HepG2 (cell line): ENCODE results near the gene DNM3. TPM values are rescaled to one million over a fixed set of nuclear protein-coding genes. Genes with fewer than 3 reads are reported as not detected.

ENCODE experiments used
- ATAC-seq: fragments of 200-7000 bp; cut with Tn5 transposase; 3 replicates; pipeline ENCODE4 v1.9.1; 2020; ENCODE audit warnings: mild to moderate bottlenecking, moderate library complexity
- BruUV-seq: library from RNA; stranded (reverse); fragments of 400-500 nt; replicated peaks from 2 replicates; lab custom pipeline; 2021; lab: Mats Ljungman, UMichigan
- CTCF ChIA-PET: fragments of 300-600 bp; formaldehyde crosslinking; extraction: SDS; loops from one replicate; lab custom pipeline; 2021; ENCODE audit warnings: low total read pairs, inconsistent platforms, low intra/inter-chr PET ratio; lab: Yijun Ruan, JAX
- POLR2A ChIA-PET: fragments of 350-600 bp; sonication (Branson Sonifier 250); formaldehyde crosslinking; loops from one replicate; lab custom pipeline; 2020; ENCODE audit warnings: antibody characterized with exemption, inconsistent platforms; lab: Yijun Ruan, JAX
- DNase-seq: peaks from one replicate; pipeline ENCODE4 v3.0.0-alpha.2; 2015; ENCODE audit warnings: low spot score
- FAIRE-seq: peaks from 3 replicates; lab custom pipeline; 2011; peaks lifted over from hg19 to GRCh38; lab: Jason Lieb, UNC
- H2AFZ ChIP-seq: one replicate; pipeline ENCODE4 v1.6.1; 2011; ENCODE audit warnings: low read length, inconsistent platforms
- H3K27ac ChIP-seq: fragments of 300-600 bp; 3 replicates; pipeline ENCODE4 v1.8.0; 2011; ENCODE audit warnings: mixed run types, mild to moderate bottlenecking, mixed read lengths, low read length, inconsistent platforms; ENCODE audit not compliant: insufficient read depth; ENCODE audit errors: extremely low read length
- H3K27me3 ChIP-seq, 2 experiments: fragments of 200-600 bp in 1 of 2; 2 replicates in 1 of 2; 3 replicates in 1 of 2; pipeline versions ENCODE4 v1.6.0 to v1.8.0; 2011; ENCODE audit warnings: low read length in 2 of 2, mild to moderate bottlenecking in 2 of 2, moderate library complexity in 2 of 2, inconsistent platforms in 1 of 2; ENCODE audit not compliant: insufficient read depth in 2 of 2, control insufficient read depth in 1 of 2
- H3K36me3 ChIP-seq, 2 experiments: fragments of 200-600 bp in 1 of 2; replicated peaks in 1 of 2; 2 replicates in 1 of 2; 3 replicates in 1 of 2; pipeline versions ENCODE4 v1.5.1 to v1.8.0; 2011; ENCODE audit warnings: low read length in 2 of 2, inconsistent platforms in 1 of 2; ENCODE audit not compliant: insufficient read depth in 2 of 2, control insufficient read depth in 1 of 2
- H3K4me1 ChIP-seq: 2 replicates; pipeline ENCODE4 v1.5.1; 2012; ENCODE audit warnings: low read length, inconsistent platforms; ENCODE audit not compliant: insufficient read depth
- H3K4me2 ChIP-seq: 2 replicates; pipeline ENCODE4 v1.6.0; 2011; ENCODE audit warnings: low read depth, low read length, inconsistent platforms
- H3K4me3 ChIP-seq, 3 experiments: fragments of 200-600 bp in 1 of 3; sonication (generic), shearing (Covaris generic) in 1 of 3; replicated peaks in 1 of 3; 2 replicates each; pipeline ENCODE4 v1.5.1; 2011 to 2016; ENCODE audit warnings: low read length in 3 of 3, inconsistent platforms in 2 of 3, low read depth in 2 of 3, mild to moderate bottlenecking in 2 of 3, control low read depth in 1 of 3, mixed read lengths in 1 of 3; ENCODE audit not compliant: insufficient read depth in 1 of 3
- H3K79me2 ChIP-seq: one replicate; pipeline ENCODE4 v1.6.1; 2011; ENCODE audit warnings: low read length, inconsistent platforms; ENCODE audit not compliant: insufficient read depth
- H3K9ac ChIP-seq: 2 replicates; pipeline ENCODE4 v1.6.0; 2011; ENCODE audit warnings: mild to moderate bottlenecking, low read depth, low read length, inconsistent platforms; ENCODE audit not compliant: insufficient read depth
- H3K9me3 ChIP-seq: 2 replicates; pipeline ENCODE4 v1.5.1; 2012; ENCODE audit warnings: mild to moderate bottlenecking, low read length
- H4K20me1 ChIP-seq: 2 replicates; pipeline ENCODE4 v1.6.0; 2011; ENCODE audit warnings: inconsistent platforms, mild to moderate bottlenecking, low read length, moderate library complexity; ENCODE audit not compliant: insufficient read depth
- CENPX ChIP-seq: sonication (generic); formaldehyde crosslinking; IDR thresholded peaks from 2 replicates; pipeline ENCODE4 v1.9.0; 2021; ENCODE audit warnings: mild to moderate bottlenecking, missing genetic modification reagents, moderate library complexity
- CREB1 ChIP-seq, 2 experiments: fragments of 450-650 bp in 1 of 2; IDR thresholded peaks; 2 replicates each; pipeline ENCODE4 v1.6.1; 2016 to 2017; ENCODE audit warnings: control low read depth in 1 of 2, mild to moderate bottlenecking in 1 of 2, missing compliant biosample characterization in 1 of 2, missing genetic modification characterization in 1 of 2
- GFI1 ChIP-seq: sonication (generic); formaldehyde crosslinking; IDR thresholded peaks from 2 replicates; pipeline ENCODE4 v1.5.0; 2020; ENCODE audit warnings: missing genetic modification reagents, mild to moderate bottlenecking, borderline replicate concordance
- MEF2D ChIP-seq: sonication (generic); formaldehyde crosslinking; IDR thresholded peaks from 2 replicates; pipeline ENCODE4 v1.5.1; 2020; ENCODE audit warnings: mild to moderate bottlenecking, missing genetic modification reagents
- MNT ChIP-seq: fragments of 450-650 bp; IDR thresholded peaks from 2 replicates; pipeline ENCODE4 v1.6.1; 2016
- NPAS2 ChIP-seq: sonication (generic); formaldehyde crosslinking; IDR thresholded peaks from 2 replicates; pipeline ENCODE4 v1.8.0; 2022; ENCODE audit warnings: mild to moderate bottlenecking, missing genetic modification reagents, borderline replicate concordance
- PRDM10 ChIP-seq: sonication (generic); formaldehyde crosslinking; IDR thresholded peaks from 2 replicates; pipeline ENCODE4 v1.4.0; 2020; ENCODE audit warnings: low read depth, missing genetic modification reagents
- RELA ChIP-seq: sonication (generic); formaldehyde crosslinking; IDR thresholded peaks from 2 replicates; pipeline ENCODE4 v1.4.0; 2020; ENCODE audit warnings: missing genetic modification reagents
- SNRNP70 ChIP-seq: fragments of 200-400 bp; formaldehyde crosslinking; IDR thresholded peaks from 2 replicates; pipeline ENCODE4 v1.6.1; 2017; ENCODE audit warnings: mild to moderate bottlenecking, low read depth, low read length, moderate library complexity
- TCF12 ChIP-seq, 2 experiments: fragments of 450-650 bp in 1 of 2; sonication (generic) in 1 of 2; formaldehyde crosslinking in 1 of 2; IDR thresholded peaks; 2 replicates each; pipeline versions ENCODE4 v1.6.1 to v1.8.0; 2017 to 2022; ENCODE audit warnings: antibody characterized with exemption in 1 of 2, mild to moderate bottlenecking in 1 of 2, missing genetic modification reagents in 1 of 2, moderate library complexity in 1 of 2
- XRCC5 ChIP-seq: fragments of 200-400 bp; formaldehyde crosslinking; optimal IDR thresholded peaks from 2 replicates; pipeline ENCODE3; 2017; ENCODE audit warnings: mild to moderate bottlenecking, low read length
- ZNF432 ChIP-seq: sonication (generic); formaldehyde crosslinking; IDR thresholded peaks from 2 replicates; pipeline ENCODE4 v1.5.0; 2020; ENCODE audit warnings: missing genetic modification reagents, mild to moderate bottlenecking, borderline replicate concordance
- ZNF460 ChIP-seq: sonication (generic); formaldehyde crosslinking; IDR thresholded peaks from 2 replicates; pipeline ENCODE4 v1.5.1; 2020; ENCODE audit warnings: missing genetic modification reagents, mild to moderate bottlenecking, borderline replicate concordance
- ZNF546 ChIP-seq: sonication (generic); formaldehyde crosslinking; conservative IDR thresholded peaks from 2 replicates; pipeline ENCODE4 v1.8.1; 2023; ENCODE audit warnings: mild to moderate bottlenecking, missing genetic modification reagents
- ZNF563 ChIP-seq: sonication (generic); formaldehyde crosslinking; IDR thresholded peaks from 2 replicates; pipeline ENCODE4 v1.8.0; 2022; ENCODE audit warnings: mild to moderate bottlenecking, moderate library complexity, missing genetic modification reagents
- ZNF724P ChIP-seq: sonication (generic); formaldehyde crosslinking; IDR thresholded peaks from 2 replicates; pipeline ENCODE4 v1.8.0; 2022; ENCODE audit warnings: missing genetic modification reagents, borderline replicate concordance
- WGBS: methylation state at CpG from one replicate; pipeline ENCODE4 v1.1.6; 2017; ENCODE audit warnings: low lambda C conversion rate; 5-methylcytosine and 5-hydroxymethylcytosine counted together
- in situ Hi-C: cut with HindIII; loops from 2 replicates; pipeline ENCODE4 v1.10.0; 2017; ENCODE audit warnings: low pct_unique_long_range_greater_than_20kb; ENCODE audit not compliant: extremely low pct_ligation_motif_present
- intact Hi-C: fragments of 100-400 bp; cut with micrococcal nuclease; formaldehyde crosslinking; loops from one replicate; pipeline ENCODE4 v1.10.0; 2022; ENCODE audit not compliant: unreplicated experiment
- polyA plus RNA-seq, 8 experiments: library from polyadenylated mRNA; depleted of rRNA in 3 of 8; stranded (reverse) in 7 of 8; unstranded in 1 of 8; fragments of >200 nt; fragmentation: Illumina TruSeq in 4 of 8; extraction: Trizol in 4 of 8; gene quantifications; 2 replicates each; pipeline versions ENCODE4 v1.2.1 to v1.2.3, GENCODE V29; 2011 to 2016; ENCODE audit warnings: low read depth in 4 of 8, missing spikeins in 1 of 8, mixed read lengths in 1 of 8; ENCODE audit not compliant: insufficient read depth in 1 of 8
- total RNA-seq, 5 experiments: library from RNA; depleted of rRNA; stranded (reverse); fragments of >200 nt; fragmentation: Illumina TruSeq; extraction: Trizol; gene quantifications; 2 replicates each; pipeline ENCODE4 v1.2.3, GENCODE V29; 2016; ENCODE audit warnings: low read depth in 1 of 5
- TF ChIP-seq, protein P1 (sequence below): fragments of 450-650 bp; IDR thresholded peaks from 2 replicates; pipeline ENCODE4 v1.6.1; 2017; ENCODE audit warnings: mild to moderate bottlenecking

DNM3 gene
- total and polyA plus RNA-seq, 2 of the 13 experiments (the other 11 are each of a cell fraction or from before 2014, with no cell fraction given): 0.05 TPM; not detected in 1

- ChIA-PET POLR2A (no interaction called here), CTCF (no interaction called here)
- 3% methylated on average over 2 of the region's 2 CpGs for WGBS
- in situ Hi-C loops: no loop called here
- intact Hi-C loops: no loop called here
- ATAC-seq (no peak), FAIRE-seq (no peak), DNase-seq (no peak)
- TF ChIP-seq ZNF460 (CRISPR knock-in tag) (no peak), ZNF724P (CRISPR knock-in tag) (no peak), RELA (no peak), CREB1 (IDR thresholded peaks at IDR 0.05) (no peak), CREB1 (CRISPR knock-in tag; IDR thresholded peaks at IDR 0.05) (no peak), XRCC5 (no peak), GFI1 (CRISPR knock-in tag) (no peak), ZNF563 (CRISPR knock-in tag) (no peak), MNT (no peak), ZNF432 (CRISPR knock-in tag) (no peak), TCF12 (IDR thresholded peaks at IDR 0.05) (no peak), TCF12 (CRISPR knock-in tag; IDR thresholded peaks at IDR 0.05) (no peak), SNRNP70 (no peak), NPAS2 (CRISPR knock-in tag) (no peak), MEF2D (CRISPR knock-in tag) (no peak), PRDM10 (no peak), ZNF546 (CRISPR knock-in tag) (no peak), CENPX (CRISPR knock-in tag) (no peak)
- TF ChIP-seq, protein P1, sequence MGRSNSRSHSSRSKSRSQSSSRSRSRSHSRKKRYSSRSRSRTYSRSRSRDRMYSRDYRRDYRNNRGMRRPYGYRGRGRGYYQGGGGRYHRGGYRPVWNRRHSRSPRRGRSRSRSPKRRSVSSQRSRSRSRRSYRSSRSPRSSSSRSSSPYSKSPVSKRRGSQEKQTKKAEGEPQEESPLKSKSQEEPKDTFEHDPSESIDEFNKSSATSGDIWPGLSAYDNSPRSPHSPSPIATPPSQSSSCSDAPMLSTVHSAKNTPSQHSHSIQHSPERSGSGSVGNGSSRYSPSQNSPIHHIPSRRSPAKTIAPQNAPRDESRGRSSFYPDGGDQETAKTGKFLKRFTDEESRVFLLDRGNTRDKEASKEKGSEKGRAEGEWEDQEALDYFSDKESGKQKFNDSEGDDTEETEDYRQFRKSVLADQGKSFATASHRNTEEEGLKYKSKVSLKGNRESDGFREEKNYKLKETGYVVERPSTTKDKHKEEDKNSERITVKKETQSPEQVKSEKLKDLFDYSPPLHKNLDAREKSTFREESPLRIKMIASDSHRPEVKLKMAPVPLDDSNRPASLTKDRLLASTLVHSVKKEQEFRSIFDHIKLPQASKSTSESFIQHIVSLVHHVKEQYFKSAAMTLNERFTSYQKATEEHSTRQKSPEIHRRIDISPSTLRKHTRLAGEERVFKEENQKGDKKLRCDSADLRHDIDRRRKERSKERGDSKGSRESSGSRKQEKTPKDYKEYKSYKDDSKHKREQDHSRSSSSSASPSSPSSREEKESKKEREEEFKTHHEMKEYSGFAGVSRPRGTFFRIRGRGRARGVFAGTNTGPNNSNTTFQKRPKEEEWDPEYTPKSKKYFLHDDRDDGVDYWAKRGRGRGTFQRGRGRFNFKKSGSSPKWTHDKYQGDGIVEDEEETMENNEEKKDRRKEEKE: no peak
- Histone ChIP-seq H3K79me2 (no peaks in the 10 kb centered on the region), H4K20me1 (no peaks in the 10 kb centered on the region), H3K27ac (no peak overlapping the region), H3K27me3 (0 out of 5 replicates have a peak, but pooled peaks cover 0 to 5% of the 10 kb centered on the region in 2 experiments), H3K4me1 (no peaks in the 10 kb centered on the region), H3K4me2 (no peak overlapping the region), H3K36me3 (no peaks in the 10 kb centered on the region), H3K9ac (no peak overlapping the region), H3K9me3 (no peaks in the 10 kb centered on the region), H3K4me3 (no peak overlapping the region), H2AFZ (no peak overlapping the region)
- no TSS peak for BruUV-seq
These were observed 3.1 kb downstream of the DNM3 start for GRCh38 chr1:171844381-171844780.
